KOPT-K1 (cell line): Measurements from ENCODE around the gene LIN54.

Experiments used
- H3K27ac ChIP-seq: fragments of 200-600 bp; sonication (generic); 2 replicates; pipeline ENCODE4 v1.5.1; 2016; ENCODE audit warnings: antibody characterized with exemption, mild to moderate bottlenecking, low read depth, low read length; ENCODE audit not compliant: poor library complexity, severe bottlenecking
- H3K36me3 ChIP-seq: fragments of 200-600 bp; sonication (generic); 2 replicates; pipeline ENCODE4 v1.5.1; 2017; ENCODE audit warnings: antibody characterized with exemption, mild to moderate bottlenecking, low read length, moderate library complexity; ENCODE audit not compliant: insufficient read depth
- H3K9me3 ChIP-seq: fragments of 200-600 bp; sonication (generic); 2 replicates; pipeline ENCODE4 v1.5.1; 2017; ENCODE audit warnings: antibody characterized with exemption, low read length, mild to moderate bottlenecking; ENCODE audit not compliant: insufficient read depth, poor library complexity, severe bottlenecking

LIN54 gene

DNA sequence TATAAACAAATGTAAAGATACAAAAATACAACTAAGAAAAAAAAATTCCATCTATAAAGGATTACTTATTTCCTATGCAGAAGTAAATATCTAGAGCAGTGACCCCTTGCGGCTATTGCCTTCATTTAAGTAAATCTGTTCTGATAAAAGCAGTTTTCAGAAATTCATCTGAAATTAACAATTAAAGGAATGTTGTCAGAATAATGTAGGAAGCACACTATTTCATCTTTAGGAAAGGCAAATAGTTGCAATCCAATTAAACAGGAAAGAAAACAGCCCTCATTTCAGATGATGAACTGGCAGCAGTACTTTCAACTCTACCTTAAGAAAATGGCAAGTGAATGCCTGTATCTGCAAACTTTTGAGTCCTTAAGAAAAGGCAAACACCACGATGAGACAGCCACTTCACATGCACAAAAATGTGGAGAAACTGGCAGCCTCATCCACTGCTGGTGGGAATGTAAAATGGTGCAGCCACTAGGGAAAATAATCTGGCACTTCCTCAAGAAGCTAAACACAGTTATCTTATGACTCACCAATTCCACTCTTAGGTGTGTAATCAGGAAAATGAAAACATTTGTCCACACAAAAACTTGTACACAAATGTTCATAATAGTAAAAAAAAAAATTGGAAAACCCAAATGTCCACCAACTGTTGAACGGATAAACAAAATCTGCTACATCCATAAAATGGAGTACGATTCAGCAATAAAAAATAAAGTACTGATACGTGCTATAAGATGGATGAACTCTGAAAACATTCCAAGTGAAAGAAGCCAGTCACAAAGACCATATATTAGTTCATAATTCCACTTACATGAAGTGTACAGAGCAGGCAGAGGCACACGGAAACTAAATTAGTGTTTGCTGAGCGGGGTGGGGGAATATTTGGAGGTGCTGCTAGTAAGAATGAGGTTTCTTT, 112.0 kb downstream of the LIN54 start:
- peaks cover 55% of the 10 kb centered on the region for H3K36me3 ChIP-seq
- no peaks in the 10 kb centered on the region for H3K9me3 ChIP-seq
- peak overlapping the region; percentile 96 for H3K27ac ChIP-seq

DNA sequence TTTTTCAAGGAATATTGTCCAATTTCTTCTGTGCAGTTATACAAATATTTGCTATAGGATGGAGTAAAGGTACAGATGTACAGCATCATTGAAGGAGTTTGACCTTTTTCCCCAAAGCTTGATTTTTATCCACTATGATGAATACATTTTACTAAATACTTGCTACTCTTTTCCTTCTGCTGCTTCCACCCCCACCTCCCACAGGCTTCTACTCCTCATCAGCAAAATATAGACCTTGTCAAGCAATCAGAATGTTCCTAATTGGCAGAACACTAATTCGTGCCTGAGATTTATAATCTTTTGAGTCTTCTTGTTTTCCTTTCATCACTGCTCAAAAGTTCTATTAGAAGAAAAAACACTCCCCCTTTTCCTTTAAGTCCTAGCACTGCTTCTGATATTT, 113.9 kb downstream of the LIN54 start:
- H3K27ac ChIP-seq, result no peak overlapping the region
- no peaks in the 10 kb centered on the region for H3K9me3 ChIP-seq
- peaks cover 67% of the 10 kb centered on the region for H3K36me3 ChIP-seq

DNA sequence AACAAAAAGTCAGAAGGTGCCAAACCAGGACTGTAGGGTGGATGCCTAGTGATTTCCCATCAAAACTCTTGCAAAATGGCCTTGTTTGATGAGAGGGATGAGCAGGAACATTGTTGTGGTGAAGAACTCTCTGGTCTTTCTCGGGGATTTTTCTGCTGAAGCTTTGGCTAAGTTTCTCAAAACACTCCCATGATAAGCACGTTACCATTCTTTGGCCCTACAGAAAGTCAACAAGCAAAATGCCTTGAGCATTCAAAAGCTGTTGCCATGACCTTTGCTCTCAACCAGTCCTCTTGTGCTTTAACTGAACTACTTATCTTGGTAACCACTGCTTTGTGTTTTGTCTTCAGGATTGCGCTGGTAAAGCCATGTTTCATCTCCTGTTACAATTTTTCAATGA, 116.7 kb downstream of the LIN54 start:
- H3K27ac ChIP-seq, result no peak overlapping the region
- H3K36me3 ChIP-seq, result peaks cover 65% of the 10 kb centered on the region
- H3K9me3 ChIP-seq, result no peaks in the 10 kb centered on the region

DNA sequence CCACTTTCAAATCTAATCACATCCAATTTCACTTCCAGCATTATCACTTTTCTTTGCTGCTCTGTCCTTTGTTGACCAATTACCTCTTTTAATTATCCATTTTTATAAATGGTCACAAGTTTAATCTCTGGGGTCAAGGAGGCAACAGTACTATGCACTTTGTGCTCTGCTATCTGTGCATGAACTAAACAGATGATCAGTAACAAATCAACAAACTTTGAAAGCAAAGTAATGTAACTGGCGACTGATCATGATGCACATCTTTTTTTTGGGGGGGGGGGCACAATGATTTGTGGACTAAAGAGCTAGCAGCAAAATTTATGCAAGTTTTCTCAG, 118.2 kb downstream of the LIN54 start:
- H3K27ac ChIP-seq, result no peak overlapping the region
- H3K36me3 ChIP-seq, result peaks cover 50% of the 10 kb centered on the region
- H3K9me3 ChIP-seq, result no peaks in the 10 kb centered on the region

DNA sequence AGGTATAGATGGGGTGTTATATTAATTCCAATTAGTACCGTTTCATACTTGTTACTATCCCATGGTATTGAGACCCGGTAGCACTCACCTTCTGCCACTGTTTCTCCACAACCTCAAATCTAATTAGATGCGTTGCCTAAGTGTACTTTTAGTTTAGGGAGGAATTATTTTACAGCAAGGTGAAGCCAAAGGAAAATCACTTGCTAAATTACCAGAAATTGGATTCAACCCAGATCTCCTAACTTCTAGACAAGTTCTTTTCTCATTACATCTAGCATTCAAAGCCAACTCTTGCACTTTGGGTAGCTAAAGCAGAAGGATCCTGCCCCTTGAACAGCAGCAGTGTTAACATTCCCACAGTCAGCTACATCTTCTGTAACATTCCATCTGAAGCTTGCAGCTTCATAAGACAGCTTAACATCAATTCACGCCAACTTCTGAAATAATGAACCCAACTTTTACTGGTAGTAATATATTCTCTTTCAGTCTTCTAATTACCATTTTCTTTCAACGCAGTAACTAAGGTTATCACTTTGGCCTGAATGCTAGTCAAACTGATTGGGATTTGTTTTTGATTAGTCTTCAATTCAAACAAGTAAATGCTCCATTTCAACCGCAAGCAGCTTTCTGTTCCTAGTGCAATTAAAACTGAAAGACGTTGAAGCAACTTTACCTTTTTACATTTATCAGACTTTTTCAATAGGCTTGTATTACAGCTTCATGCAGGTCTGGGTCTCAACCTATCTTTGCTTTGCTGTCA, 118.7 kb downstream of the LIN54 start:
- peaks cover 44% of the 10 kb centered on the region for H3K36me3 ChIP-seq

DNA sequence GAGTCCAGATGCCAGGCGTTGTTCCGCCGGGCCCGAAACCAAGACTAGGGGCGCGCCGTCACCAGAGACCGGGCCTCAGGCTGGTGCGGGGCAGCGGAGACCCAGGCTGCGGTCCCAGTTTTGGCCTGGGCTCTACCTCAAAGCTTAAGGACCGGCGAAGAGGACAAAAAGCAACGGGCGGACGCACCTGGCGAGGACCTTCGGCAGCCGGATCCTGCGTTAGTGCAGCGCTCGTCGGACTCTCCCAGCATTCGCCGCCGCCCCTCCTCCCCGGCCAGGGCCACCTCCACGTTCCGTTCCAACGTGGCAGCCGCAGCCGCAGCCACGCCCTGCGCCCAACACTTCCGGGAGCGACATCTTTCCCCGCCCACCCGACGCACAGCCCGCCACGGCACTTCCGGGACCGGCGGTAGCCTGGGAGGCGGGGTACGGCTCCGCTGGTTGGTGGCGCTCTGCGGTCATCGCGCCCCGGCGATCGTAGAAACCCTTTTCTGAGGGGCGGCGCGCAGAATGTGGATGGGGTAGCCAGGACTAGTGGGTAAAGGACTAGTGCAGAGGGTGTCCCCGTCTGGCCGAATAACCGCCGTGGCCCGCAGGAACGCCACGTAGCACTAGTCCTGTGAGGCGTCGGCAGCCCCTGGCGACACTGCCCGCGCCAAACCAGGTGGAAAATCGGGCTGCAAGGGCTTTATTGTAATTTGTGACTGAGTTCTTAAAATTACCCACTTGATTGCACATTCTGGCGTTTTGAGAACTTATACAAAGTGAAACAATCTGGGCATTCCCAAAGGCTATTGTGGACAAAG, 119.5 kb downstream of the LIN54 start, which contains the start of gene SEC31A:
TSS of gene SEC31A (minus strand) at position 253 of the 806 bp plus-strand sequence. CDS start 9,217 bp downstream, outside the sequence.
- H3K27ac ChIP-seq, result peak within 1 kb of the TSS; percentile 89
- H3K9me3 ChIP-seq, result no peaks in the 10 kb centered on the region

More for the DNA sequence above, 118.7 kb downstream of the LIN54 start:
- H3K27ac ChIP-seq, result peak overlapping the region; percentile 89
- no peaks in the 10 kb centered on the region for H3K9me3 ChIP-seq

DNA sequence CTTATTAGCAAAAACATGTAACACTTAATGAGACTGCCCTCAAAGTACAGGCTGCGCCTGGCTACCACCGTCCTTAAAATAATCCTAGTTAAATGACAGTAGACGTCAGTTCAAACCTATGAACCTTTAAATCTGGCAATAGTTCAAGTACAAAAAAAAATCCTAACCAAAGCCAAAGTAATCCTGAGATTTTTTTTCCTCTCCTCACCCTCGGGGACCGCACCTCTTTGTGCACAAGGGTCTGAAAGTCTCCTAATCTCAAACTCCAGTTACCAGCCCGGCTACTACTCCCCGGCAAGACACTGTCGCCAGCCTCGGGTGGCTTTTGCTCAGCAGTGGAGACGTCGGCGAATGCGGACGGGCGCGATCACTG, 120.1 kb downstream of the LIN54 start:
- peak overlapping the region; percentile 89 for H3K27ac ChIP-seq
- peaks cover 30% of the 10 kb centered on the region for H3K36me3 ChIP-seq
- no peaks in the 10 kb centered on the region for H3K9me3 ChIP-seq

More for the DNA sequence above, 119.5 kb downstream of the LIN54 start, which contains the start of gene SEC31A:
- peaks cover 36% of the 10 kb centered on the region for H3K36me3 ChIP-seq

DNA sequence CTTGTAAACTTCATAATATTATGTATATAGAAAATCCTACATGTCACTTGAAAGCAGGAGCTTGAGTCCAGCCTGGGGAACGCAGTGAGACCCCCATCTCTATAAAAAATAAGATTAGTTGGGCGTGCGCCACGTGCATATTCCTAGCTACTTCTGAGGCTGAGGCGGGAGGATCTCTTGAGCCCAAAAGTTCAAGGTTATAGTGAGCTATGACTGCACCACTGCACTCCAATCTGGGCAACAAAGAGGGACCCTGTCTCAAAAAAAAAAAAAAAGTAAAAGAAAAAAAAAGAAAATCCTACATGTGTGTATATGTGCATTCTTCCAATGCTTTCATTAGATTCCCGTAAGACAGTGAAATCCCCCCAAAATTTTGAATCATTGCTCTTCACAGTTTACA, 121.3 kb downstream of the LIN54 start:
- Histone ChIP-seq H3K27ac (no peak overlapping the region), H3K36me3 (peaks cover 19% of the 10 kb centered on the region), H3K9me3 (no peaks in the 10 kb centered on the region)

DNA sequence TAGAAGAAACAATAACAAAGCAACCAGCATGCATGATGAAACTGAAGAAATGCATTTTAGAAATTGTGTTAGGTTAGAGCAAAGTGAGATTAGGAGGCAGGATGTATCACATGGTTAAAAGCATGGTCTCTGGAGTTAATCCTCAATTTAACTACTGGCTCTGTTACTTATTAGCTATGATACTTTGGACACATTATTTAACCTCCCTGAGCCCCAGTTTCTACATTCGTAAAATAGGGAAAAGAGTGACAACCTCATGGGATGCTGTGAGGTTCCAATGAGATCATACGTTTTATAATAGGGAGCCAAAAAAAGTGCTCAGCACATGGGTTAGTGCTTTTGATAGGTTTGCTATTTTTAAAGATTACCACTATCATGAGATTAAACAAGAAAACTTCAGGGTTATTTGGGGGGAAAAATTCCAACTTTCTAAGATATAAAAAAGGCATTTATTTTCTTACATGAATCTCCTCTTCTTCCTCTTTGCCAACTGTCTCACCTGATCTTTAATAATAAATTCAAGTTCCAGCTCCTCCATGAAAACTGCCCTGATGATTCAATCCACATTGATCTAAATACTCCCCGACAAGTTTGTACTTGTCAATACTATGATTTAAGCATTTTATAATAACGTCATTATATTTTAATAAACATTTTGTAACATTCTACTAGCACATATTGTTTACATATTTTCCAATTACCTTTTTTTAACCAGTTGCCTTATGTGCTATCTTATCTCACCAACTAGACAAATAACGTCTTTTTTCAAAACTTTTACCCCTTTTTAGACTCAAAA, 124.3 kb downstream of the LIN54 start:
- Histone ChIP-seq H3K36me3 (peaks cover 4% of the 10 kb centered on the region; the same call in 1 of the 2 replicates), H3K9me3 (no peaks in the 10 kb centered on the region), H3K27ac (no peak overlapping the region)

DNA sequence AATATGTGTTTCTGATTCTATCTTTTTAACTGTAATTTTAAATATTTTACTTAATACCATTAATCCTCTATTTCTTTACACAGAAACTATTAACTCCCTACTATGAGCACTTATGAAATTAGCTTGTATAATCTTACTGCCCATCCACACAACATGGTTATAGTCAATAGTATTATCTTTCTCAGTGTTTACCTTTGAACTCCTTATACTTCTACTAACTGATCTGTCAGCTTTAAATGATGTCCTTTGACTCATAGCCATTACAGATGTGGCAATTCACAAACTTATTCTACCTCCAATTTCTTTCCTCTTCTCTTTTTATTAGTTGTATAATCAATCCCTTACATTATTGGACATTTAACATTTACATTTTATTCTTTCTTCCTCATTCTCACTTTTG, 125.2 kb downstream of the LIN54 start:
- H3K9me3 ChIP-seq, result no peaks in the 10 kb centered on the region
- no peak overlapping the region for H3K27ac ChIP-seq
- peaks cover 9% of the 10 kb centered on the region; the same call in 1 of the 2 replicates for H3K36me3 ChIP-seq
